Right atrium auricular region (tissue), 2 donors: ENCODE data around the gene CEP131. TPM values are rescaled to one million over a fixed set of nuclear protein-coding genes. Genes with fewer than 3 reads are reported as not detected.

Experiments used
- DNase-seq: peaks from one replicate; pipeline ENCODE4 v3.0.0-alpha.2; 2019; ENCODE audit warnings: low spot score
- H3K27ac ChIP-seq, 2 donors: fragments of 200-600 bp; sonication (generic); 1 replicate in 1 of 2; 2 replicates in 1 of 2; pipeline ENCODE4 v1.5.1; 2016 to 2019
- H3K27me3 ChIP-seq, 2 donors: fragments of 200-600 bp; sonication (generic); one replicate each; pipeline versions ENCODE4 v1.5.1 to v1.6.0; 2017 to 2019
- H3K36me3 ChIP-seq: fragments of 200-600 bp; sonication (generic); one replicate; pipeline ENCODE4 v1.5.1; 2016
- H3K4me1 ChIP-seq, 2 donors: fragments of 200-600 bp; sonication (generic); one replicate each; pipeline versions ENCODE4 v1.5.1 to v1.6.0; 2017 to 2019
- H3K4me3 ChIP-seq, 2 donors: fragments of 200-600 bp; sonication (generic); 1 replicate in 1 of 2; 2 replicates in 1 of 2; pipeline ENCODE4 v1.5.1; 2017 to 2019; ENCODE audit warnings: mild to moderate bottlenecking in 1 of 2, moderate library complexity in 1 of 2
- H3K9me3 ChIP-seq, 2 donors: fragments of 200-600 bp; sonication (generic); one replicate each; pipeline ENCODE4 v1.5.1; 2019
- CTCF ChIP-seq, 2 donors: fragments of 200-600 bp; sonication (generic); IDR thresholded peaks; one replicate each; pipeline ENCODE4 v1.5.1; 2019; ENCODE audit warnings: antibody characterized with exemption in 2 of 2
- total RNA-seq, 2 donors: library from RNA; depleted of rRNA; stranded (reverse); fragments of >200 nt; gene quantifications; one replicate each; pipeline ENCODE4 v1.1.0, GENCODE V29; 2016

The CEP131 gene
- total RNA-seq, 2 donors from 2014 or later: 5.5 to 6.2 TPM

GRCh38 chr17:81251094-81251708 lies 28.4 kb upstream of the CEP131 start:
- Histone ChIP-seq H3K9me3 (no peaks in the 10 kb centered on the region), H3K36me3 (peaks cover 31% of the 10 kb centered on the region), H3K27ac (no peak overlapping the region), H3K27me3 (no peaks in the 10 kb centered on the region), H3K4me1 (peaks cover 0 to 21% of the 10 kb centered on the region in 2 donors), H3K4me3 (no peak overlapping the region)
- no peak for TF ChIP-seq CTCF (IDR thresholded peaks at IDR 0.05)
- DNase-seq: no peak

- Histone ChIP-seq H3K36me3 (peaks cover 31% of the 10 kb centered on the region), H3K9me3 (no peaks in the 10 kb centered on the region), H3K4me1 (peaks cover 0 to 18% of the 10 kb centered on the region in 2 donors), H3K27ac (no peak overlapping the region), H3K27me3 (no peaks in the 10 kb centered on the region), H3K4me3 (no peak overlapping the region)
- DNase-seq: no peak
- no peak for TF ChIP-seq CTCF (IDR thresholded peaks at IDR 0.05)
Observed at GRCh38 chr17:81250286-81251093, 27.7 kb upstream of the CEP131 start.

GRCh38 chr17:81249223-81250040 lies 26.7 kb upstream of the CEP131 start:
- Histone ChIP-seq H3K36me3 (peaks cover 31% of the 10 kb centered on the region), H3K27ac (no peak overlapping the region), H3K27me3 (no peaks in the 10 kb centered on the region), H3K4me1 (peaks cover 0 to 7% of the 10 kb centered on the region in 2 donors), H3K4me3 (no peak overlapping the region), H3K9me3 (no peaks in the 10 kb centered on the region)
- no peak for DNase-seq
- no peak for TF ChIP-seq CTCF (IDR thresholded peaks at IDR 0.05)

GRCh38 chr17:81248649-81249048 lies 25.9 kb upstream of the CEP131 start:
- no peak for TF ChIP-seq CTCF (IDR thresholded peaks at IDR 0.05)
- Histone ChIP-seq H3K4me3 (no peak overlapping the region), H3K36me3 (peaks cover 31% of the 10 kb centered on the region), H3K27me3 (no peaks in the 10 kb centered on the region), H3K9me3 (no peaks in the 10 kb centered on the region), H3K27ac (no peak overlapping the region), H3K4me1 (peaks cover 0 to 6% of the 10 kb centered on the region in 2 donors)
- DNase-seq: no peak

- Histone ChIP-seq H3K36me3 (peaks cover 26% of the 10 kb centered on the region), H3K27me3 (no peaks in the 10 kb centered on the region), H3K9me3 (no peaks in the 10 kb centered on the region), H3K27ac (no peak overlapping the region), H3K4me1 (peaks cover 0 to 6% of the 10 kb centered on the region in 2 donors), H3K4me3 (no peak overlapping the region)
- DNase-seq: no peak
- no peak for TF ChIP-seq CTCF (IDR thresholded peaks at IDR 0.05)
Observed at GRCh38 chr17:81247339-81247990, 24.7 kb upstream of the CEP131 start.
